GM10847 (cell line): ENCODE results near the gene LYRM9.

ENCODE experiments used
- POLR2A ChIP-seq: IDR thresholded peaks from 2 replicates; pipeline ENCODE4 v1.6.1; 2011; ENCODE audit not compliant: insufficient read length; ENCODE audit errors: extremely low read depth

LYRM9 gene

GRCh38 chr17:27892866-27893769, at the start of gene LYRM9:
Gene LYRM9, minus strand, starts transcription at chr17:27893365. Its CDS starts 10,671 bp downstream, at chr17:27882694.
- TF ChIP-seq POLR2A, result peak; percentile 53

GRCh38 chr17:27940503-27941428, 47.6 kb upstream of the LYRM9 start:
- TF ChIP-seq POLR2A, result no peak

- TF ChIP-seq POLR2A, result no peak
Measured at GRCh38 chr17:27939474-27940465, 46.6 kb upstream of the LYRM9 start.

GRCh38 chr17:27938864-27939263, 45.7 kb upstream of the LYRM9 start:
- TF ChIP-seq POLR2A, result no peak

DNA sequence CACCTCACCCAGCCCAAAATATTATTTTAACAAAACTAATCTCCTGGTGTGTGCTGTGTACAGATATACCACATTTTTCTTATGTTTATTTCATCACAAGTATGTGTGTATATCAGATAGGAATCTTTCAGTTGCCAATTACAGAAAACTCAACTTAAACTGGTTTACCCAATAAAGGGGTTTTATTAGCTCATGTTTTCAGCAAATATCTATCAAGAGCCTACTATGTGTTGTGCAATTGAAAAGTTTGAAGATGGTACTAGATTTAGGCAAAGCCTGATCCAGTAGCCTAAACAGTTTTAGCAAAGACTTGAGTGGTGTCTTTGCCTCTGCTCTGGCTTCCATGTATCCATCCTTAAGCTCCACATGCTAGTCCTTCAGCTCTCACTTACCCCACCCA, 45.1 kb upstream of the LYRM9 start:
- TF ChIP-seq POLR2A, result no peak

GRCh38 chr17:27937025-27937546, 43.9 kb upstream of the LYRM9 start:
- no peak for TF ChIP-seq POLR2A

DNA sequence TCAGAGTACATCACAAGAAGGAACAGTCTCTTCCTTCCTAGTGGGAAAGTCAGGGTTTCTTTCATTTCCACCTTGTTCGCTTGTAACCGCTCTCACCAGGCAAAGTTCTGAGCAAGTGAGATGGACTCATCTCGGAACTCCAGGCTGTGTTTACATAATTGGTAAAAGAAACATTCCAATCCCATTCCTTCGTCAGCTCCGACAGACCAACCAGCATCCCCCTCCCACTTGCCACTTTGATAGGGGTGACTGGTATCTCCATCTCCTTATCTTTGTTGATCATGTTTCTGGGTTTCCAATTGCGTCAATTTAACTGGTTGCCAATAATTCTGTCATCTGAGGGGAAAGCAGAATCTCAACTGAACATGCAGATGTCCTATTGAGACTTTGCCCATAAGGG, 36.8 kb upstream of the LYRM9 start:
- no peak for TF ChIP-seq POLR2A

DNA sequence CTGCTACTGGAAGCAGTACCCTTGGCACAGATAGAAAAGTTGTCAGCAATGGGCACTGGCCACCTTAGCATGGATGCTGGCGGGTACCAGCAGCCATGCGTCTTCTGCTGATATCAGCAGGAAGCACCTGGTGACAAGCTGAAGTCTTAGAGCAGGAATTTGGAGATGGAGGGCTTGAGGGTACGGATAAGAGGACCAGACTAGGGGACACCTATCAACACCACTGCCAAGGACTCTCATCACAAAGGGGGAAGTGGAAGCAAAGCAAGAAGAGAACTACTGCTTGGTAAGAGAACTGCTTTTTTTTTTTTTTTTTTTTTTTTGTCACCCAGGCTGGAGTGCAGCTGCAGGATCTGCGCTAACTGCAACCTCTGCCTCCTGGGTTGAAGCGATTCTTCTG, 35.4 kb upstream of the LYRM9 start:
- no peak for TF ChIP-seq POLR2A

DNA sequence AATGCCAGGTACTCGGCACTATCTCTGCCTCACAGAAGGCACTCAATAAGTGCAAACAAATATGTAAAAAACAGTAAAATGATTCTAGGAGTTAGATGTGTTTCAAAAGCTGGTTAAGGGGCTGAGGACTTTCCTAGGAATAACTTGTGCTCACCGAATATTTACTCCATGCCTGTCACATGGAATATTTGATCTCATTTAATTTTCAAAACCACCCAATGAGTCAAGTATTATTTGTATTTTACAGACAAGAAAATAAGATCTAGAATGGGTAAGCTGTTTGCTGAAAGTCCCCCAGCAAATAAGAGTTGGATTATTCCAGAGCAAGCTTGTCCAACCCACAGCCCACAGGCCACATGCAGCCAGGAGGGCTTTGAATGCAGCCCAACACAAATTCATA, 34.6 kb upstream of the LYRM9 start:
- TF ChIP-seq POLR2A, result no peak

DNA sequence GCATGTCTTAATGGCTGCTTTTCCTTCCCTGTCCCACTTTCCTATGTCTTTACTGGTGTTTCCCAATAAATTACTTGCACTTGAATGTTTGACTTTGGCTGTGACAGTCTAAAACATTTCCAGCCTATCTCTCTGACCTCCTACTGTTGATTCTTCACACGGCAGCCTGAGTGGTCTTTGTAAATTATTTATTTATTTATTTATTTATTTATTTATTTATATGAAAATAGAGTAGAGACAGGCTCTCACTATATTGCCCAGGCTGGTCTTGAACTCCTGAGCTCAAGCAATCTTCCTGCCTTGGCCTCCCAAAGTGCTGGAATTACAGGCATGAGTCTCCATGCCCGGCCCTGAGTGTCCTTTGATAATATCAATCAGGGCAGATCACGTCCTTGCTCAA, 28.4 kb upstream of the LYRM9 start:
- no peak for TF ChIP-seq POLR2A

DNA sequence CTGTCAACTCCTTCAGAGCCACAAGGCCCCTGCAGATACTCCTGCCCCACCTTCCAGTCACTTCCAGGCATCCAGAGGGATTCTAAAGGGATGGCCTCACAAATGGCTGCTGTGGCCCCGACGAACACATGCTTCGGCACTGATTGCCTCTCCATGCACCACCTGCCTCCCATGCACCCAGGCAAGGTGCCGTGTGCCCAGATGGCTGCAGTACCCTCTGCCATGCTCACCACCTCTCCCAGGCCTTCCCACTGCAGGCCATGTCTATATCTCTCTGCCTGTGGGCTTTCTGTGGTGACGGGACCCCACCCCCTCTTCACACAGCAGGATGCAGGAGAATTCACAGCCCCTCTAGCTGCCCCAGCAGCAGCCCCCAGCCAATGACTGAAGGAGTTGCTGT, 27.9 kb upstream of the LYRM9 start:
- no peak for TF ChIP-seq POLR2A

- no peak for TF ChIP-seq POLR2A
Measured at GRCh38 chr17:27920569-27920968, 27.4 kb upstream of the LYRM9 start.

GRCh38 chr17:27919079-27919478, 25.9 kb upstream of the LYRM9 start:
- no peak for TF ChIP-seq POLR2A

DNA sequence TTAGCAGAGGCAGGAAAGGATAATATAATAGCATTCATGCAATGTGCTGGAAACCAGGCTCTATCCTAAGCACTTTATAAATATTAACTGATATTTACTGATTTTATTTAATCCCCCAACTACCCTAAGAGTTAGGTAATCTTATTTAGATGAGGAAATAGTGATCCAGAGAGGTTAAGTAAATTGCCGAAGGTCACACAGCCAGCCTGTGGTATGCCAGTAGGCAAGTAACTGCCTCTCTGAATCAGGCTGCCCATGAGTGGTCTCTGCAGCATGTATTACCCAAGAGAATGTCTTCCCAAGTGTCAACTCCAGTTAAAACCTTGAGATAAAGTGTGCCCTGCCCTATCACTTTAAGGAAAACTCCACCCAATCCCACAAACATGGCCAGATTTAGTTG, 25.3 kb upstream of the LYRM9 start:
- no peak for TF ChIP-seq POLR2A
